SK-N-SH treated with all-trans-retinoic acid at 6 μM for 48 hours (cell line): ENCODE results near the gene LRRK1.

ENCODE experiments used
- CSDC2 ChIP-seq: fragments of 250-450 bp; sonication (Bioruptor Pico); IDR thresholded peaks from 2 replicates; pipeline ENCODE4 v1.5.0; 2020; ENCODE audit warnings: mild to moderate bottlenecking, moderate library complexity
- CSRNP3 ChIP-seq: fragments of 250-450 bp; sonication (Bioruptor Pico); IDR thresholded peaks from 2 replicates; pipeline ENCODE4 v1.5.1; 2021; ENCODE audit warnings: mild to moderate bottlenecking, moderate library complexity
- GLIS3 ChIP-seq: fragments of 250-450 bp; sonication (Bioruptor Pico); IDR thresholded peaks from 2 replicates; pipeline ENCODE4 v1.5.0; 2020; ENCODE audit warnings: mild to moderate bottlenecking, moderate library complexity
- ZFP30 ChIP-seq: fragments of 450-650 bp; formaldehyde crosslinking; IDR thresholded peaks from 2 replicates; pipeline ENCODE4 v1.5.0; 2022; ENCODE audit warnings: mild to moderate bottlenecking, moderate library complexity
- TF ChIP-seq, protein P1 (sequence below): fragments of 250-450 bp; sonication (Bioruptor Pico); IDR thresholded peaks from 2 replicates; pipeline ENCODE4 v1.5.1; 2020; ENCODE audit warnings: low read depth, mild to moderate bottlenecking, moderate library complexity

DNA sequence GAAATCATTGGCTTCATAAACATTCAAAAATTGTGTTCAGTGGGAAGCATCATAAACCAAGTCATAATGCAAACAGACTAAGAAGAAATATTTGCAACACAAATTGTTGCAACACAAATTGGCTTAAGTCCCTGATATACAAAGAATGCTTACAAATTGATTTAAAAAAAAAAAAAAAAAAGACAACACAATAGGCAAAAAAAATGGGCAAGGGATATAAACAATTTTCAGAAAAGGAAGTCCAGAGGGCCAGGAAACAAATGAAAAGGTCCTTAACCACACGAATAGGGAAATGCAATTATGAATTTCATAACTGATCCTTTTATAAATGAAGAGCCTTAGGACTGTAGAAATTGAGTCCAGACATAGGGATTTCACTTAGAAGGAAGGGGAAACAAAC is 98.9 kb downstream of the LRRK1 start:
- TF ChIP-seq ZFP30 (CRISPR knock-in tag) (no peak), CSRNP3 (CRISPR knock-in tag) (no peak), CSDC2 (no peak), GLIS3 (CRISPR knock-in tag) (no peak)
- TF ChIP-seq, protein P1, sequence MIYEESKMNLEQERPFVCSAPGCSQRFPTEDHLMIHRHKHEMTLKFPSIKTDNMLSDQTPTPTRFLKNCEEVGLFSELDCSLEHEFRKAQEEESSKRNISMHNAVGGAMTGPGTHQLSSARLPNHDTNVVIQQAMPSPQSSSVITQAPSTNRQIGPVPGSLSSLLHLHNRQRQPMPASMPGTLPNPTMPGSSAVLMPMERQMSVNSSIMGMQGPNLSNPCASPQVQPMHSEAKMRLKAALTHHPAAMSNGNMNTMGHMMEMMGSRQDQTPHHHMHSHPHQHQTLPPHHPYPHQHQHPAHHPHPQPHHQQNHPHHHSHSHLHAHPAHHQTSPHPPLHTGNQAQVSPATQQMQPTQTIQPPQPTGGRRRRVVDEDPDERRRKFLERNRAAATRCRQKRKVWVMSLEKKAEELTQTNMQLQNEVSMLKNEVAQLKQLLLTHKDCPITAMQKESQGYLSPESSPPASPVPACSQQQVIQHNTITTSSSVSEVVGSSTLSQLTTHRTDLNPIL = no peak
